ENCODE data around the gene EIF4B.

DNA sequence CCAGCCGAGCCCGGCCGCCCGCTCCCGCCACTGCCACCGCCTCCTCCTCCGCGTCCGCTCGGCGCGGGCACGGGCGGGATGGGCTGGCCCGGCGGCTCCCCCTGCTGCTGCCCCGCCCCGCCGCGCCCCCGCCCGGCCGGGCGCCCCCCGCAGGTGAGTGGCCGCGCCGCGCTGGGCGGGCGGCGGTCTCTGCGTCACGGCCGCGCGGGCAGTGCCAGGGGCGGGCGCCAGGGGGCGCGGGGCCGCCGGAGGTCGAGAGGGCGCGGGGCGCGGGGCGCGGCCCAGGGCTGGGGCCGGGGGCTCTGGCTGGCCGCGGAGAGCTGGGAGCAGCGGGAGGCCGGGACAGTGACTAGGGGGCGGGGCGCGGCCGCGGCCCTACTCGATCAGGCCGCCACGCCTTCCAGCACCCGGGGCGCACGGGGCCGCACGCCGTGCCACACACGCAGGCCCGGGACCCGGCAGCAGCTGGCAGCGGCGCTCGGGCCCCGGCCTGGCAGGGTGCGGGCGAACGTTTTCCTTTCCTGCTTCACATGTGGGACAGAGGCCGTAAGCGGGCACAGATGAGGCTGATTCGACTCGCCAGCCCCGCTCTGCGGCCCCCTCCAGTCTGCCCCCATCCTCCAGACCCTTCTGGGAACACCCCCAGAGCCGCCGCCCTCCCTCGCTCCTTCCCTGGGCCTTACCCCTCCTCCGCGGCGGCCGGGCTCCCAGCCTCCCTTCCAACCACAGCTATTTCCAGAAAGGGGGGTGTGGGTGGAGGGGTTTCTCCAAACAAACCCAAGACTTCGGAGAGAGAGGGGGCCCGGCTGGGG lies 41.2 kb downstream of the EIF4B start:
- TF ChIP-seq, protein P1, sequence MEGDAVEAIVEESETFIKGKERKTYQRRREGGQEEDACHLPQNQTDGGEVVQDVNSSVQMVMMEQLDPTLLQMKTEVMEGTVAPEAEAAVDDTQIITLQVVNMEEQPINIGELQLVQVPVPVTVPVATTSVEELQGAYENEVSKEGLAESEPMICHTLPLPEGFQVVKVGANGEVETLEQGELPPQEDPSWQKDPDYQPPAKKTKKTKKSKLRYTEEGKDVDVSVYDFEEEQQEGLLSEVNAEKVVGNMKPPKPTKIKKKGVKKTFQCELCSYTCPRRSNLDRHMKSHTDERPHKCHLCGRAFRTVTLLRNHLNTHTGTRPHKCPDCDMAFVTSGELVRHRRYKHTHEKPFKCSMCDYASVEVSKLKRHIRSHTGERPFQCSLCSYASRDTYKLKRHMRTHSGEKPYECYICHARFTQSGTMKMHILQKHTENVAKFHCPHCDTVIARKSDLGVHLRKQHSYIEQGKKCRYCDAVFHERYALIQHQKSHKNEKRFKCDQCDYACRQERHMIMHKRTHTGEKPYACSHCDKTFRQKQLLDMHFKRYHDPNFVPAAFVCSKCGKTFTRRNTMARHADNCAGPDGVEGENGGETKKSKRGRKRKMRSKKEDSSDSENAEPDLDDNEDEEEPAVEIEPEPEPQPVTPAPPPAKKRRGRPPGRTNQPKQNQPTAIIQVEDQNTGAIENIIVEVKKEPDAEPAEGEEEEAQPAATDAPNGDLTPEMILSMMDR (IDR thresholded peaks at IDR 0.05) = peak; percentile 88
- TF ChIP-seq POLR2AphosphoS5 (IDR thresholded peaks at IDR 0.05; ENCODE audit: low read depth, low read length) = peak; percentile 25
